ENCODE data around the gene FOLR3. TPM values are rescaled to one million over a fixed set of nuclear protein-coding genes. Genes with fewer than 3 reads are reported as not detected.

Gene FOLR3
- total and polyA plus RNA-seq, 9 of the 15 experiments (the other 6 are each of a cell fraction or from before 2014, with no cell fraction given), result not detected

DNA sequence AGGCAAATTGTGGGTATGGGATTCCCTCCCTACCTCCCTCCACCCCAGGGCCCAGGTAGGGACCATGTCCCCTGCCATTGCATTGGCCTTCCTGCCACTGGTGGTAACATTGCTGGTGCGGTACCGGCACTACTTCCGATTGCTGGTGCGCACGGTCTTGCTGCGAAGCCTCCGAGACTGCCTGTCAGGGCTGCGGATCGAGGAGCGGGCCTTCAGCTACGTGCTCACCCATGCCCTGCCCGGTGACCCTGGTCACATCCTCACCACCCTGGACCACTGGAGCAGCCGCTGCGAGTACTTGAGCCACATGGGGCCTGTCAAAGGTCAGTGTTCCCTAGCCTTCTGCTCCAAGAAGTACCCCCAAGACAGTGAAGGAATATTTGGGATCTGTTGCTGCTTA, 29.6 kb upstream of the FOLR3 start, which contains the start of gene TOMT:
TOMT (plus strand) TSS at position 37 of the 400 bp plus-strand sequence; CDS start at position 65, 28 bp downstream.
- Histone ChIP-seq H3K27ac (ENCODE audit: extremely low read depth, low read depth, low read length) (no peak within 1 kb of the TSS), H3K9me1 (ENCODE audit: control insufficient read depth, insufficient read depth, low read length) (no peaks in the 10 kb centered on the region), H3K4me2 (ENCODE audit: insufficient read depth, low read length) (no peak within 1 kb of the TSS), H2AFZ (ENCODE audit: low read depth, low read length) (no peak within 1 kb of the TSS), H4K20me1 (replicated peaks; ENCODE audit: control insufficient read depth, insufficient read depth, low read length) (no peaks in the 10 kb centered on the region), H3K27me3 (ENCODE audit: control insufficient read depth in 2 of 2, insufficient read depth in 2 of 2, low read length in 2 of 2) (no peaks in the 10 kb centered on the region), H3K36me3 (ENCODE audit: control insufficient read depth, insufficient read depth, low read length) (peaks cover 27% of the 10 kb centered on the region), H3K4me3 (no peak within 1 kb of the TSS), H3K9ac (ENCODE audit: insufficient read depth in 1 of 2, low read depth in 2 of 2, low read length in 2 of 2) (peak within 1 kb of the TSS in 1 of 2 experiments; percentile 62; a peak in 2 of 4 replicates), H3K9me3 (replicated peaks; ENCODE audit: control insufficient read depth, insufficient read depth, low read depth, low read length) (no peaks in the 10 kb centered on the region), H3K4me1 (replicated peaks in 1 of 2; ENCODE audit: control insufficient read depth in 2 of 2, insufficient read depth in 2 of 2, low read length in 2 of 2) (peaks cover 6 to 24% of the 10 kb centered on the region in 2 experiments), H3K79me2 (ENCODE audit: control insufficient read depth, insufficient read depth, low read length) (peaks cover 26% of the 10 kb centered on the region)
- DNase-seq (ENCODE audit: extremely low read depth in 1 of 4, low spot score in 3 of 4) (no peak), FAIRE-seq (no peak), ATAC-seq (no peak)
- CTCF ChIA-PET (ENCODE audit: low intra/inter-chr PET ratio), result no interaction called here
- in situ Hi-C loops (cut with MboI) (no loop called here), intact Hi-C loops (cut with micrococcal nuclease) (no loop called here)
- TF ChIP-seq GATA2 (CRISPR knock-in tag; IDR thresholded peaks at IDR 0.05) (no peak), CBX3 (IDR thresholded peaks at IDR 0.05; ENCODE audit: borderline replicate concordance in 1 of 2, low read length in 2 of 2) (no peak), NEUROD1 (IDR thresholded peaks at IDR 0.05; ENCODE audit: borderline replicate concordance, low read depth, low read length, partially characterized antibody) (no peak), SAP30 (IDR thresholded peaks at IDR 0.05; ENCODE audit: borderline replicate concordance, insufficient read depth, low read depth, low read length, poor library complexity, severe bottlenecking) (no peak), NFIC (IDR thresholded peaks at IDR 0.05) (no peak), ZNF224 (CRISPR knock-in tag; IDR thresholded peaks at IDR 0.05) (no peak), CHCHD3 (CRISPR knock-in tag; IDR thresholded peaks at IDR 0.05) (no peak), SMARCC2 (IDR thresholded peaks at IDR 0.05; ENCODE audit: low read depth) (no peak), HNRNPLL (IDR thresholded peaks at IDR 0.05; ENCODE audit: low read depth, low read length, poor library complexity, severe bottlenecking) (no peak), ZNF384 (IDR thresholded peaks at IDR 0.05; ENCODE audit: low read depth, low read length) (no peak), NFIX (CRISPR knock-in tag; IDR thresholded peaks at IDR 0.05; ENCODE audit: low read depth) (no peak), ZNF263 (CRISPR knock-in tag; IDR thresholded peaks at IDR 0.05; ENCODE audit: borderline replicate concordance) (no peak), RFX5 (IDR thresholded peaks at IDR 0.05; ENCODE audit: low read depth, low read length) (no peak), XRCC5 (IDR thresholded peaks at IDR 0.05; ENCODE audit: low read depth, low read length) (no peak), DMBX1 (CRISPR knock-in tag; IDR thresholded peaks at IDR 0.05; ENCODE audit: borderline replicate concordance) (no peak), MIER1 (IDR thresholded peaks at IDR 0.05; ENCODE audit: low read depth) (no peak), CBFA2T3 (IDR thresholded peaks at IDR 0.05) (no peak)
- no TSS peak for BruUV-seq (replicated peaks)
- WGBS (ENCODE audit: insufficient coverage, low coverage, missing lambda C conversion rate), result 94% methylated on average over 14 of the region's 14 CpGs
- POLR2A ChIA-PET, result interaction anchor here (0.7 to 1.3 kb wide), 3 partner anchors 10 to 38 kb away, joined by 3 to 6 read pairs (median 4); no protein-coding TSS in a partner anchor
